Activated CD4-positive, alpha-beta T cell treated with anti-CD3 and anti-CD28 coated beads, Interleukin-2, amount 50 U/mL, for 1 hour (primary cell): ENCODE measurements around the gene MEIOB.

Source experiments
- DNase-seq: peaks from one replicate; pipeline ENCODE4 v3.0.0-alpha.2; 2020

The MEIOB gene

GRCh38 chr16:1828645-1829410 is 43.1 kb downstream of the MEIOB start:
- DNase-seq: no peak

GRCh38 chr16:1826691-1827573 is 45.0 kb downstream of the MEIOB start, which contains the start of the genes FAHD1 and HAGH:
Gene FAHD1, plus strand, starts transcription at chr16:1827206. Its CDS starts 33 bp downstream, at chr16:1827239.
Gene HAGH, minus strand, starts transcription at chr16:1826825. Its CDS starts 38 bp downstream, at chr16:1826787.
- peak; percentile 89 for DNase-seq

GRCh38 chr16:1825864-1826690 is 45.9 kb downstream of the MEIOB start:
- peak; percentile 66 for DNase-seq

GRCh38 chr16:1825381-1825863 is 46.5 kb downstream of the MEIOB start:
- no peak for DNase-seq

GRCh38 chr16:1823821-1824220 is 48.1 kb downstream of the MEIOB start:
- DNase-seq: no peak

- no peak for DNase-seq
Measured at GRCh38 chr16:1822801-1823200, 49.2 kb downstream of the MEIOB start.

GRCh38 chr16:1821861-1822611 is 49.9 kb downstream of the MEIOB start:
- DNase-seq: no peak

GRCh38 chr16:1820946-1821290 is 51.0 kb downstream of the MEIOB start:
- DNase-seq: no peak

- DNase-seq: no peak
Measured at GRCh38 chr16:1820096-1820945, 51.6 kb downstream of the MEIOB start.

- DNase-seq: no peak
Measured at GRCh38 chr16:1819611-1820010, 52.4 kb downstream of the MEIOB start.

GRCh38 chr16:1818873-1819525 is 53.0 kb downstream of the MEIOB start:
- no peak for DNase-seq

GRCh38 chr16:1818204-1818872 is 53.6 kb downstream of the MEIOB start:
- DNase-seq: no peak

- DNase-seq: no peak
Measured at GRCh38 chr16:1817716-1818115, 54.2 kb downstream of the MEIOB start.

GRCh38 chr16:1817276-1817589 is 54.7 kb downstream of the MEIOB start:
- no peak for DNase-seq

- no peak for DNase-seq
Measured at GRCh38 chr16:1816396-1817275, 55.3 kb downstream of the MEIOB start.

GRCh38 chr16:1815461-1815860 is 56.5 kb downstream of the MEIOB start:
- no peak for DNase-seq

GRCh38 chr16:1812732-1813163 is 59.2 kb downstream of the MEIOB start:
- peak; percentile 54 for DNase-seq

GRCh38 chr16:1810536-1810935 is 61.4 kb downstream of the MEIOB start:
- no peak for DNase-seq

- no peak for DNase-seq
Measured at GRCh38 chr16:1810106-1810505, 61.9 kb downstream of the MEIOB start.
